Epithelial cell of esophagus (primary cell): Measurements from ENCODE around the gene BEGAIN.

Source experiments
- DNase-seq: peaks from one replicate; pipeline ENCODE4 v3.0.0; 2010; ENCODE audit warnings: low read depth
- H3K4me3 ChIP-seq: 2 replicates; pipeline ENCODE4 v1.5.1; 2011; ENCODE audit warnings: mild to moderate bottlenecking, low read length, control low read depth
- TF ChIP-seq, protein P1 (sequence below): IDR thresholded peaks from 2 replicates; pipeline ENCODE4 v1.5.1; 2011; ENCODE audit warnings: low read depth, mild to moderate bottlenecking, low read length, control low read depth, inconsistent platforms; ENCODE audit not compliant: insufficient read depth; ENCODE audit errors: missing control alignments

BEGAIN gene, protein sequence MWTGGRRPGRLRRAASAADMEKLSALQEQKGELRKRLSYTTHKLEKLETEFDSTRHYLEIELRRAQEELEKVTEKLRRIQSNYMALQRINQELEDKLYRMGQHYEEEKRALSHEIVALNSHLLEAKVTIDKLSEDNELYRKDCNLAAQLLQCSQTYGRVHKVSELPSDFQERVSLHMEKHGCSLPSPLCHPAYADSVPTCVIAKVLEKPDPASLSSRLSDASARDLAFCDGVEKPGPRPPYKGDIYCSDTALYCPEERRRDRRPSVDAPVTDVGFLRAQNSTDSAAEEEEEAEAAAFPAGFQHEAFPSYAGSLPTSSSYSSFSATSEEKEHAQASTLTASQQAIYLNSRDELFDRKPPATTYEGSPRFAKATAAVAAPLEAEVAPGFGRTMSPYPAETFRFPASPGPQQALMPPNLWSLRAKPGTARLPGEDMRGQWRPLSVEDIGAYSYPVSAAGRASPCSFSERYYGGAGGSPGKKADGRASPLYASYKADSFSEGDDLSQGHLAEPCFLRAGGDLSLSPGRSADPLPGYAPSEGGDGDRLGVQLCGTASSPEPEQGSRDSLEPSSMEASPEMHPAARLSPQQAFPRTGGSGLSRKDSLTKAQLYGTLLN

DNA sequence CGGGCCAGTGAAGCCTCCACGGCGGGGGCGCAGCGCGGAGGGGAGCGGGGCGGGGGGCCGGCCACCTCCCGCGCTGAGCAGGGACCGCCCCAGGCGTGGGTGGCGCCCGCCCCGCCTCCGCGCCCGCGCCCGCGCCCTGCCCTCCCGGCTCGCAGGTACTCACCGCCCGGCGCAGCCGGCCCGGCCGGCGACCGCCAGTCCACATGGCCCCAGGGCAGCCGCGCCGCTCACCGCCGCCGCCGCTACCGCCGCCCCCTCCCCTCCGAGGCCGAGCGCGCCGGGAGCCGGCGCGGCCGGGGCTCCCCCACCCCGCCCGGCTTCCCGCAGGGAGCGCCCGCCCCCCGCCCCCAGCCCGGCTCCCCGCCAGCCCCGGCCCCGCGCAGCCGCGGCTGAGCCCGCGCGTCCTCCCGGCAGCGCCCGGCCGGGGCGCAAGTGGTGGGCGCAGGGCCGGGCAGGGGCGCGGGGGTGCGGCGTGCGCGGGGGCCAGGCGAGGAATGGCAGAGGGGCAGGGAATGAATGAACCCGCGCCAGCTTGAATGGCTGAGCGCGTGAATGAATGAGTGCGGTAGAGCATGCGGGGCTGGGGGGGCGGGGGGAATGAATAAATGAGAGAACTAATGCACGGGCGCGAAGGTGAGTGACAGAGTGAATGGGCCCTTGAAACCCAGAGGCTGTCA lies at the start of gene BEGAIN:
Gene BEGAIN (minus strand): TSS at position 332 of the 677 bp plus-strand sequence. CDS start 127 bp downstream, at position 205.
- peak; percentile 31 for DNase-seq
- H3K4me3 ChIP-seq = peak within 1 kb of the TSS; percentile 41
- TF ChIP-seq, protein P1, sequence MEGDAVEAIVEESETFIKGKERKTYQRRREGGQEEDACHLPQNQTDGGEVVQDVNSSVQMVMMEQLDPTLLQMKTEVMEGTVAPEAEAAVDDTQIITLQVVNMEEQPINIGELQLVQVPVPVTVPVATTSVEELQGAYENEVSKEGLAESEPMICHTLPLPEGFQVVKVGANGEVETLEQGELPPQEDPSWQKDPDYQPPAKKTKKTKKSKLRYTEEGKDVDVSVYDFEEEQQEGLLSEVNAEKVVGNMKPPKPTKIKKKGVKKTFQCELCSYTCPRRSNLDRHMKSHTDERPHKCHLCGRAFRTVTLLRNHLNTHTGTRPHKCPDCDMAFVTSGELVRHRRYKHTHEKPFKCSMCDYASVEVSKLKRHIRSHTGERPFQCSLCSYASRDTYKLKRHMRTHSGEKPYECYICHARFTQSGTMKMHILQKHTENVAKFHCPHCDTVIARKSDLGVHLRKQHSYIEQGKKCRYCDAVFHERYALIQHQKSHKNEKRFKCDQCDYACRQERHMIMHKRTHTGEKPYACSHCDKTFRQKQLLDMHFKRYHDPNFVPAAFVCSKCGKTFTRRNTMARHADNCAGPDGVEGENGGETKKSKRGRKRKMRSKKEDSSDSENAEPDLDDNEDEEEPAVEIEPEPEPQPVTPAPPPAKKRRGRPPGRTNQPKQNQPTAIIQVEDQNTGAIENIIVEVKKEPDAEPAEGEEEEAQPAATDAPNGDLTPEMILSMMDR = no peak

DNA sequence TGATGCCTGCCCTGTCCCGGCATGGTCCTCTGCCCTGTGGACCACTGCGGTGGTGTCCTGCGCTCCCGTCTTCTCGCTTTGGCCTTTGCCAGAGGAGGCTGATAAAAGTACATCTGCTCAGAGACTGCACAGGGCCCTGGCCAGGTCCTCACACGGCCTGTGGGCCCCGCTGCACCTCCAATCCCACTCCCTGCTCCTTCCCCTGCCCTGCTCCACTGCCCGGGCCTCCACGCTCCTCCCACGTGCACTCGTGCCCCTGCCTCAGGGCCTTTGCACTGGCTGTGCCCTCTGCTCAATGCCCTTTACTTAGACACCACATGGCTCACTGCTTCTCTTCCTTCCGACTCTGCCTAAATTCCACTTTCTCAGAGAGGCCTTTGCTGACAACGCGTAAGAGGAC lies 49.3 kb upstream of the BEGAIN start:
- TF ChIP-seq, protein P1 = no peak
- H3K4me3 ChIP-seq = no peak overlapping the region
- DNase-seq = no peak

DNA sequence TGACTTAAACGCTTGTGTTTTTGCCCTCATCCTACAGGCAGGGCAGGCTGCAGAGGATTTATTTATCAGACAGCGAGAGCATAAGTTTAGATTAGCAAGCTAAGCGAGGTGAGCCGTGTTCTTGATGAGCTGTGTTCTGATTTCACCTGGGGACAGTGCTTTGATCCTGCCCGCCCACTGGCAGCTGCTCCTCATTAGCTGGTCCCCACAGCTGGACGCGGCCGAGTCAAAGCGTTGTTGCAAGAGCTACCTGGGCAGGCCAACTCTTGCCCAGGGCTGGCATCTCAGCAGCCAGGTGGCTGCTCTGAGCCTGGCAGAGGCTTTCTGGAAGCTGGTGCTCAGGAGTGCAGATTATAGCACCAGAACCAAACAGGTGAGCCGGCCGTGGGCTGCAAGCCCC lies 46.8 kb upstream of the BEGAIN start:
- no peak overlapping the region for H3K4me3 ChIP-seq
- DNase-seq = peak; percentile 8
- TF ChIP-seq, protein P1 = no peak

GRCh38 chr14:100633406-100633805 lies 46.2 kb upstream of the BEGAIN start:
- TF ChIP-seq, protein P1 = no peak
- no peak for DNase-seq
- no peak overlapping the region for H3K4me3 ChIP-seq

DNA sequence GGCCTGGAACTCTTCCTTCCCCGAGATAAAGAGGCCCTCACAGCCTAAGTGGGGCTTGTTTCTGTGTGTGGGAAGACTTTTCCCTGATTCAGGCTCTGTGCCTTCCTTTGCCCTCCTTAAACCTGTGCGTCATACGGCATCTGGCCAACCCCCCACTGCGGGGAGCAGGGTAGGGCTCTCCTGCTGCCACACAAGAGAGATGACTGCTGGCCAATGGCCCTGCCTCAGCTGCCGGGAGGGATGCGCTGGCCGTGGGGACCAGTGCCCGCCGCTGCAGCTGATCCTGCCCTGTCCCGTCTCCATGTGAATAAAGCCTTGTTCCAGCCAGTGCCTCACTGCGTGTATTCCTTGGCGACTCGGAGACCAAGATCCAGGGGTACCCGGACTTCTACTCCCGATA lies 42.5 kb upstream of the BEGAIN start:
- TF ChIP-seq, protein P1 = no peak
- DNase-seq = no peak
- H3K4me3 ChIP-seq = no peak overlapping the region

- H3K4me3 ChIP-seq = no peak overlapping the region
- no peak for DNase-seq
- TF ChIP-seq, protein P1 = no peak
Observed at GRCh38 chr14:100629098-100629497, 41.9 kb upstream of the BEGAIN start.
